ENCODE data around the gene SMOC2.

The SMOC2 gene

GRCh38 chr6:168415993-168416530 is 24.9 kb upstream of the SMOC2 start:
- no peak for DNase-seq (ENCODE audit: low read depth)

DNA sequence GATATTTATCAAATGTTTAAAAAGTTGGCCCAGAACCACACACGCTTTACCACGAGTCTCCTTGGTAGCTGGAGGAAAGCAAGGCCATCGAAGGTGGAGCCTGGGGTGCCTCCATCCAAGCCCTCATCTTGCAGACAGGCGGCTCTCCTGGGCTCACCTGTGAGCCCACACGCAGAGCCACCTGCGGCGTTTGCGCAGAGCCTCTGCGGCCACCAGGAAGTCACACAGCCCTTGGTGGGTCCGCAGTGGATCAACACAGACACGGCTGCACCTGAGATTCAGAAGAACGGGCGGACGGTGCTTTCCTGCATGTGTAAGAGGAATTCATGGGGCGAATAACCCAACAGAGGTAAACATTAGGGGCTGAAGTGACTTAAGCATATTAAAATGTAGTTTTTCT is 24.5 kb upstream of the SMOC2 start:
- DNase-seq (ENCODE audit: low read depth), result no peak

DNA sequence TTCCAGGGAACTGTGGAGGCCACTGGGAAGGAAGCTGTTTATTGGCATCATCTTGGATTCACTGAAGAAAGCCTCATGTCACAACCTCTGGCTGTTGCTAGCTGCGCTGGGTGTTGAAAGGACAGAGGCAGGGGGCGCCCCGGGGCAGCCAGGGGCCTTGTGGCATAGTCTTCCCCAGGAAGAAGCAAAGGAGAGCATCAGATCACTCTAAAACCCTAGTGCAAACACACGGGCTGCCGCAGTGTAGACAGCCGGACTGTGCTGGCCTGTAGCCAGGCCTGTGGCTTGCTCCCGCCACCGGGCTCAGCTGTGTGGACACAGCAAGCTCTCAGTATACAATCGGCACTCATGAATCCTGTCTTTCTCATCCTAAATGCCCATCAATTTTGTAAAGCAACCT is 23.8 kb upstream of the SMOC2 start:
- no peak for DNase-seq (ENCODE audit: low read depth)

- no peak for DNase-seq (ENCODE audit: low read depth)
These were observed 23.1 kb upstream of the SMOC2 start for GRCh38 chr6:168417679-168418557.

DNA sequence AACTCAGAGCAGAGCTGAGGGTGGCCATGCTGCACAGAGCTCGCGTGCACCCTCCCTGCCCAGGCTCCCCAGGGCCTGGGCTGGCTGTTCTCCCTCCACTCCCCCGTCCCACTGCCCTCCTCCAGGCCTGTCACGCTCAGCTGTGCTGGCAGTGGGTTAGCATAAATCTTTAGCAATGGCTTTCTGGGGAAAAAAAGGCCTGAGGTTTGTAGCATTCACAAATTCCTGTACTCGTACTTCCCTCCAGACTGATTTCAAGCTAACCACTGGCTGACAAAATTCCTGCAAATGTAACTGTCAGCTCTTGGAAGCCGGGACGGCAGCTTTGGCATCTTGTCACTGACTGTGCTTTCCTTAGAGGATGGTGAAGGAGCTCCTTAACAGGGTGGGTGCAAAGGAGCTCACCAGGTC is 22.3 kb upstream of the SMOC2 start:
- no peak for DNase-seq (ENCODE audit: low read depth)

GRCh38 chr6:168419569-168419968 is 21.4 kb upstream of the SMOC2 start:
- no peak for DNase-seq (ENCODE audit: low read depth)

- DNase-seq (ENCODE audit: low read depth), result no peak
These were observed 20.9 kb upstream of the SMOC2 start for GRCh38 chr6:168420084-168420483.

GRCh38 chr6:168420706-168421105 is 20.3 kb upstream of the SMOC2 start:
- no peak for DNase-seq (ENCODE audit: low read depth)

- no peak for DNase-seq (ENCODE audit: low read depth)
These were observed 13.8 kb upstream of the SMOC2 start for GRCh38 chr6:168427184-168427583.

DNA sequence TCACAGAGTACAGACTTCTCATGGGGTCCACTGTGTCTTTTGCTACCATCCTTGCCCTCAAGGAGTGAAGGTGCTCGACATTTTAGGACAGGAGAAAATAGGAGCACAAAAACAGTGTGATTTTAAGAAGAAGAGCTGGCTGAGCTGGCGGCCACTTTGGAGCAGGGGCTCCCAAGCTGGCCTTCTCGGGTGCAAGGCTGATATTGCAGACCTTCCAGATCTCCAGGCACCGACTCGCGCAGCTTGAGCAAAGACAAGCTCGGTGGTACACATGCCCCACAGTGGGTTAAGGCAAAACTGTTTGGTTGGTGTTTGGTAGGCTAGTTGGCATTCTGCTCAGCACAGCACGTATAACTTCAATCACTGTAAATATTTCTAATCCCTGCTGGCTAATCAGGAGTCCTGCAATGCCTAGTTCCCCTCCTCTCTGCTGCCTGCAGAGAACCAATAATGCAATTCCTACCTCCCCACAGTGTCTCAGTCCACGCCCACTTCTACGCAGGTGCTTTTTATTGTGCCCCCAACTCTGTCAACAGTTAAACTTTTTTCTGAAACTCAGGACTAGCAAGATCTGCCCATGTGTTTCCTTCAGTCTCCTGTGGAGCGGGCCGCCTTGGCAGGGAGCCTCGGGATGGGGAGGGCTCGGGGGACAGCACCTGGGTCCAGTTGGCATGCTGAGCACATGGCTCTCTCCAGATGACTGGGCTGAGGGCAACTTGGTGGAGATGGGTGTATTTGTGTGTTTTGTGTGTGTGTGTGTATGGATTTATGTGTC is 12.7 kb upstream of the SMOC2 start:
- no peak for DNase-seq (ENCODE audit: low read depth)

- no peak for DNase-seq (ENCODE audit: low read depth)
These were observed 12.1 kb upstream of the SMOC2 start for GRCh38 chr6:168428863-168429262.

- no peak for DNase-seq (ENCODE audit: low read depth)
These were observed 8.8 kb upstream of the SMOC2 start for GRCh38 chr6:168432196-168432595.

- DNase-seq (ENCODE audit: low read depth), result no peak
These were observed 7.1 kb upstream of the SMOC2 start for GRCh38 chr6:168433898-168434297.

- no peak for DNase-seq (ENCODE audit: low read depth)
These were observed 6.5 kb upstream of the SMOC2 start for GRCh38 chr6:168434505-168434904.

DNA sequence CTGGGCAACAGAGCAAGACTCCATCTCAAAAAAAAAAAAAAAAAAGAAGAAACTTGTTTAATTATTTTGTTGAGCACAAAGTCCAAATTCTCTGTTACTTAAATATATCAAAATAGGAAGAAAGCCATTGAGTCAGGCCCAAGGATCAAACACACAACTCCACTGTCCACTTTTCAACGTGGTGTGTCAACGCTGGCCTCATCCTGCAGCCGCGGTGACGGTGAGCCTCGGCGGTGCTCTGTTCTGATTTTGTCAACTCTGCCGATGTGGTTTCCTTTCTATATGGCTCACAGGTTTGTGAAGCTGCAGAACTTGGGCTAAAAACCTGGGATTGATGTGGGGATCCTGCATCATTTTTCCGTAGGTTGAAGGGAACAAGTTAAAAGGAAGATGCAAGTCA is 3.2 kb upstream of the SMOC2 start:
- no peak for DNase-seq (ENCODE audit: low read depth)

DNA sequence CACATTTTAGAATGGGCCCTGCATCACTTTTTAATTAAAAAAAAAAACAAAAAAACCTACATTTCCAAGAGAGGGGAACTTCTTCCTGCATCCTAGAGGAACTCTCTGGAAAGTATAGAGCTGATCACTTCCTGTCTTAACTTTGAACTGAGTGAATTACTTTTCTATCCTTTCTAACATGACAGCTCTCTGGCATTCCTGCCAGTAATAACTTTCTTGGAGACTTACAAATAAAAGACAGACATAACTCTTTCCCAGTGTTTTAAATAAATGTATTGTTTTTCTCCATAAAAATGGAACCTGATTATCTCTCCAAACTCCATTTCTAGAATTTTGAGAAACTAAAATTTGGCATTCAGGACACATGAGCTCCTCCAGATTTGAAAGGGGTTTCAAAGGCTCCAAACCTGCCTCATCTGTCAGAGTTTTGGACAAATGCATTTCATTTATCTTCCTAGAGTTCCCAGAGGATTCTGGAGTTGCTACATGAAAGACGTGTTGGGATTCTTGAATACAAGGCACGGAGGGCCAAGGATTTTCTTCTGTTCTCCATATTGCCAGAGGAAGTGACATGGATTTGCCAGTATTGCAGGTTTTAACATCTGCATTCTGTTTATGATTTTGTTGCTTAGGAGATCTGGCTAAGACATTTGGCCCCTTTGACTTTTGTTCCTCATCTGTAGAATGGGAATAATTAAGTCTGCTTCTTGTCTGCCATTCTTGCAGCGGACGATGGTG is 2.0 kb upstream of the SMOC2 start:
- DNase-seq (ENCODE audit: low read depth), result no peak

- no peak for DNase-seq (ENCODE audit: low read depth)
These were observed 1.1 kb upstream of the SMOC2 start for GRCh38 chr6:168439794-168440450.

DNA sequence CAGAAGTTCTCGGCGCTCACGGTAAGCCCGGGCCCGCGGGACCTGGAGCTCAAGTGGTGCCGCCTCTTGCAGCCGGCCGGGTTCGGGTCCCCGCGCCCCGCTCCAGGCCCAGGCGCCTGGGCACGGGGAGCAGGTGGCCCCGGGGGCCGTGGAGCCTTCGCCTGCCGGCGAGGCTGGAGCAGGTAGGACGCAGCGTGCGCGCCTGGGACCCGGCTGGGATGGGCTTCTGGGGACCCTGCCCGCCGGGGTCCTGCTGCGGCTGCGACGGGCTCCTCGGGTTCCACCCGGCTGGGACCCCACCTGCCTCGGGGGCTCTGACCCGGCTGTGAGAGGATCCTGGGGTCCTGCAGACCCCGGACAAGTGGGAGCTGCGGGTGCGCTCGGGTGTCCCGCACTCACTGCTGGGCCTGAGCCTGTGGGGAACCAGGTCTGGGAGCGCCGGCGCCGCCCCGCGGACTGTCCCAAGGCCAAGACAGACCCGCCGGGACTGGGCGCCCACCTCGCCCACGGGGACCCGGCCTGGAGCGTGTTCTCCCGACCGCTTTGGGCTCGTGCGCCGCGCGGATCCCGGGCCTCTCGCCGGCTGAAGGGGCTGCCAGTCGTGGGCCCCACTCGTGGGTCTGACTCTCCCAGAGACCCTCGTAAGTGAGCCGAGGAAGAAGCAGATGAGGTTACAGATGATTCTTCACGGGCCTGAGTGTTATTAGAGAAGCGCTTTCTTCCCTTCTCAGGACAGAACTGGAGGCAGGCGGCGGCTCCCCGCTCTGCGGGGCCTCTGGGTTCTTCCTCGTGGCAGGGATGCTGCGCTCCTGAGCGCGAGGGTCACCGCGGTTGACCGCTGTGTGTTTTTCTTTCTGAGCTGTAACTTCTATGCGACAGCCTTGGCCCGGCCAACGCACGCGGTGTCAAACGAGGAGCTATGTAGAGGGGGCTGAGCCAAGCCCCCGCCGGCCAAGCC is 729 bp downstream of the SMOC2 start:
- DNase-seq (ENCODE audit: low read depth), result no peak

DNA sequence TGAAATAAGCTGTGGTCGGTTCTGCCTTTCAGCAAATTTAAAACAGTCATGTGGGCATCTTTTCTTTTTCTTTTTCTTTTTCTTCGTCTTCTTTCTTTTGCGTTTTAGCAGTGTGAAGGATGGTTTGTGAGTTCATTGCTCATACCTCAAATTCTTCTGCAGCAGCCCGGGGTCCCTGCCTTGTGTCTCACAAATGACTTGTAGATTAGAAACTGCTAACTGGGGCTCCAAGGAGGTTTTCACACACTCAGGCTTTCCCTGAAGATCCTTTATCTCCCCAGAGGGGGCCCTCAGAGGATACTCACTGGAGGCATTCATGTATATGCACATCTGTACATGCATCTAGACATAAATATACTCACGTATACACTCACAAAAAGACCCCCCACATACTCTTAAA is 1.7 kb downstream of the SMOC2 start:
- no peak for DNase-seq (ENCODE audit: low read depth)

DNA sequence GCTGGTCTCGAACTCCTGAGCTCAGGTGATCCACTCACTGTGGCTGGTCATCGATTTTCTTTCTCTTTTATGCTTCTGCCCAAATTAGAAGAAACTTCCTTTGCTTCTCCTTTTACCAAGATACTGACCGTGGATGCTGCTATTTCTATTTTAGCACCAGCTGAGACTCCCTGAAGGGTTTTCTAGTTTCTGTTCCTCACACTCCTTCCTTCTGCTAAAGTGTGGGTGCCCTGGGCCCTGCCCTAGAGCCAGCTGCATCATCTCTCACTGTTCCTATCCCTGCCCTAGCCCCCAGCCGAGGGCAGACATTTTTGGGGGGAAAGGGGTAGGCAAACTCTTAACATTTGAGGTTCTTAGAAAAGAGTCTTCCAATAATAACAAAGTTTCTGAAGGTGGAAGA is 6.3 kb downstream of the SMOC2 start:
- DNase-seq (ENCODE audit: low read depth), result no peak

DNA sequence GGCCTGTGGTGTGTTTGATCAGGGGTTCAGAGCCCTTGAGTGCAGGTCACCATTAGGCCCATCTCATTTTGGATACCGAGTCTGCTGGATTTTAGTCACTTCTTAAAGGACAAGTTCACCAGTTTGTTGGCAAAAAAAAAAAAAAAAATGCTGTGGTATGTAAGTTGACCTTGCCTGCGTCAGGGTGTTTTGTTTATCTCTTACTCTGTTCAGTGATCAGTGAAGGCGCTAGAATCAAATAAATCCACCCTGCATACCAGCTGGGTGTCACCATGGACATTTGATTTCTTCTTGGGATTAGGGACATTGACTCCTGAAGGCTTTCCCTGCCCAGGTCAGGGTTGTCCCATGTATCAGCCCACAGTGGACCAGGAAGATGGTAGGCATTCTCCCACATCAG is 6.7 kb downstream of the SMOC2 start:
- DNase-seq (ENCODE audit: low read depth), result no peak
